Kidney capillary endothelial cell (primary cell): Measurements from ENCODE around the gene SQSTM1.
A peak's percentile ranks its signal among the peaks of the same experiment; 100 is the strongest.
"Not testable (repeated sequence)": the region's sequence is repeated elsewhere in the genome, so short reads cannot be mapped to it uniquely, and the experiment has no call there.

Experiments used
- DNase-seq: peaks from one replicate; pipeline ENCODE4 v3.0.0-alpha.2; 2018; ENCODE audit warnings: low spot score

SQSTM1 gene

GRCh38 chr5:179827680-179828079 lies 7.0 kb downstream of the SQSTM1 start:
- DNase-seq, result no peak

GRCh38 chr5:179828756-179829421 lies 8.2 kb downstream of the SQSTM1 start:
- DNase-seq, result no peak

- no peak for DNase-seq
Measured at GRCh38 chr5:179829732-179830435, 9.2 kb downstream of the SQSTM1 start.

- no peak for DNase-seq
Measured at GRCh38 chr5:179830818-179831468, 10.2 kb downstream of the SQSTM1 start.

GRCh38 chr5:179832039-179832745 lies 11.5 kb downstream of the SQSTM1 start:
- no peak for DNase-seq

- DNase-seq, result no peak
Measured at GRCh38 chr5:179833056-179833708, 12.5 kb downstream of the SQSTM1 start.

GRCh38 chr5:179833709-179834070 lies 13.0 kb downstream of the SQSTM1 start:
- no peak for DNase-seq

- no peak for DNase-seq
Measured at GRCh38 chr5:179834120-179834519, 13.4 kb downstream of the SQSTM1 start.

GRCh38 chr5:179834871-179835270 lies 14.2 kb downstream of the SQSTM1 start:
- not testable (repeated sequence) for DNase-seq

- DNase-seq, result no peak
Measured at GRCh38 chr5:179836225-179837019, 15.7 kb downstream of the SQSTM1 start.

GRCh38 chr5:179837076-179838011 lies 16.6 kb downstream of the SQSTM1 start:
- no peak for DNase-seq

- DNase-seq, result no peak
Measured at GRCh38 chr5:179839328-179840256, 18.9 kb downstream of the SQSTM1 start.

- DNase-seq, result no peak
Measured at GRCh38 chr5:179840321-179840720, 19.6 kb downstream of the SQSTM1 start.

- no peak for DNase-seq
Measured at GRCh38 chr5:179840766-179841165, 20.1 kb downstream of the SQSTM1 start.

- DNase-seq, result no peak
Measured at GRCh38 chr5:179841621-179842020, 20.9 kb downstream of the SQSTM1 start.

- DNase-seq, result no peak
Measured at GRCh38 chr5:179852993-179853547, 32.4 kb downstream of the SQSTM1 start.

GRCh38 chr5:179854356-179854755 lies 33.7 kb downstream of the SQSTM1 start:
- DNase-seq, result no peak

GRCh38 chr5:179858241-179858585 lies 37.5 kb downstream of the SQSTM1 start:
- DNase-seq, result peak; percentile 6
